ENCODE data around the gene PDIK1L.

PDIK1L gene

DNA sequence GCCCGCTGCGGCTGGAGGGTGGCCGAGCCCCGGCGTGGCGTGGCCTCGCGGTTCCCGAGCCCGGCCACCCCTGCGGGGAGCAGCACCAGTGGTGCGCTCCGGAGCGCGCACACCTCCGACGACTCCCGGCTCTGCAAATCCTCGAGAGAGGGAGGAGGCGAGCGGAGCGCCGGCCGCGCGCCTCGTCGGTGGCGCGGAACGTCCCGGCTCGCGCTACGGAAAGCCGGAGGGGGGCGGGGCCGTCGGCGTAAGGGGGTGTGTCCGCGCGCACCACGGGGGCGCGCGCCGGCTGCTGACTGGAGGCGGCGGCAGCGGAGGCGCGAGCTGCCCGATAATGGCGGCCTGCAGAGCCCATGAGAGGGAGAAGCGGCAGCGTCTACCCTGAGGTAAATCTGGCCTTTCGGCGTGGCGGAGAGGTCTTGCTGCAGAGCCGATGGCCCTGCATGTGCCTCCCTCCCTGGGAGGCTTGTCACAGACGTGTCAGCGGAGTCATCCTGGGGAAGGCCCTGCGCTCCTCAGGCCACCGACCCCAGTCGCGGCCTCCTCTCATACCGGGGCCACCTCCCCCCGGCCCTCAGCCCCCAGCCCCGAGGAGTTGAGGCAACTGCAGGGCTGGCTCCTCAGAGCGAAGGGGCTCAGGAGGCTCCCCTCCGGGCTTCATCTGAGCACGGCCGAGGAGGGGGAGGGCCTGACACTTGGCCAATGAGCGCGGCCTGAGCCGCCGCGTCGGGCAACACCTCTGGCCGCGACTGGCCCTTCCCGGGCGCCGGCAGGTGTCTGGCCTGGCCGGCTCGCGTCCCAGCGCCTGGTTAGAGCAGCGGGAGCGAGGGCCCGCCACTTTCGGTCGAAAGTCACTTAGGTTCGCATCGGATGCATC lies at the start of gene PDIK1L:
TSS of gene PDIK1L (plus strand) at position 295 of the 877 bp plus-strand sequence. CDS start 2,485 bp downstream, outside the sequence.
- DNase-seq, result peak; percentile 54

- DNase-seq, result no peak
Observed at GRCh38 chr1:26064553-26064952, 47.1 kb upstream of the PDIK1L start.

DNA sequence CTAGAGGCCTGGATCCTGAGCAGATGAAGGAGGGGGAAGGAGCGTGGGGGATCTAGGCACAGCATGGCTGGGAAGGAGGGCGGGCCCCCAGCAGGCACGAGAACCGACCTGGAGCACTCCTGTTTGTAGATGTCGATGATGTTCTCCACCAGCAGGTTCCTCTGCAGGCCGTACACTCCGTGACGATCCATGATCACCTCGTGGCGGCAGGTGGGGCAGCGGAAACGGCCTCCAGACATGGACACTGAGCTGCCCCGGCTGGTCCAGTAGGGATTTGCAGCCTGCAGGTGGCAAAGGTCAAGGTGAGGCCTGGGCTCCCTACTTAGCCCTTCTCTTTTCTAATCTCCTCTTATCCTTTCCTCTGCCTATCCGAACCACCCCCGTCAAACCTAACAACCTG lies 45.5 kb upstream of the PDIK1L start:
- DNase-seq, result no peak

GRCh38 chr1:26066857-26067256 lies 44.8 kb upstream of the PDIK1L start:
- no peak for DNase-seq

GRCh38 chr1:26067432-26067911 lies 44.2 kb upstream of the PDIK1L start, which contains the start of gene TRIM63:
Gene TRIM63, minus strand, starts transcription at chr1:26067630. Its CDS starts 136 bp downstream, at chr1:26067494.
- DNase-seq, result no peak

DNA sequence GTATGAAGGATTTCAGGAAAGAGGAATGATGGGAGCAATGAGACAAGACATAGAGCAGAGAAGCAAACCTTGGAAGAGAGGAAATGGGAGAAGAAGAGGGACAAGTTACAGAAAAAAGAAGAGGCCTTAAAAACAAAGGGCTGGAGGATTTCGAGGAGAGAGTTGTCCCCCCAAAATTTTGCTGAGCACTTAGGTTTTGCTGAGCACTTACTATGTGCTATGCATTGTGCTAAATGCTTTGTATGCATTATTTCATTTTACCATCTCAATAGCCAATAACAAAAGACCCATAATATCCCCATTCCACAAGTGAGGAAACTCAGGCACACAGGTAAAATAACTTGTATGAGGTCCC lies 41.7 kb upstream of the PDIK1L start:
- no peak for DNase-seq

- no peak for DNase-seq
Observed at GRCh38 chr1:26070296-26070962, 41.2 kb upstream of the PDIK1L start.

- DNase-seq, result no peak
Observed at GRCh38 chr1:26070963-26071342, 40.7 kb upstream of the PDIK1L start.

- no peak for DNase-seq
Observed at GRCh38 chr1:26072305-26072704, 39.3 kb upstream of the PDIK1L start.

DNA sequence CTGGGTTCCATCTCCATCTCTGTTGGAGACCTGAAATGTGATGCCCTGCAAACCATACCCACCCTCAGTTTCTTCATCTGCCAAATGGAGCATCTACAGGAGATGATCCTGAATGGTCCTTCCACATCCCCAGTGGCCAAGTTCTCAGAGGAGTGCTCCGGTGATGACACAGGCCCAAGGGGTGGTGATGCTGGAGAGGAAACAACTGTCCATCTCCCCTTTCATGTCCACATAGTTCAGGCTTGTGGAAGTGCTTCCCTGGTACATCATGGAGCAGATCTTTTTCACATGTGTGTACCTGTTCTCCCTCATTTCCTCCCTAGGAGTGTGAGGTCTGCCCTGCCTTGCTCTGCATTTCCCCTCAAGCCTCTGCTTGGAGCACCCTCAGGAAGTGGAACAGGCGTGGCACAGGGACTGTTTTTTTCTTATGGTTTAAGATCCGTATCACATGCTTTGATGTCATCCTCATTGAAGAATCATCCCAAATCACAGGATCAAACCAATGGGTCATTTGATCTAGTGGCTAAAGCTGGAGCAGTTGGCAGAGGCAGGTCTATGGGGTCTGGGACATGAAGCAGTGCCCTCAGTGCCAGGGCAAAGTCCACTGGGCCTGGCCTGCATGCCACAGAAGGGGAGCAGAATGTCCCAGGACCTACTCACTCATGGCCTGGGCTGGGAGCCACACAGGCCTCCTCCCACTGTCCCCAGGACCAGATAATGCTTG lies 36.0 kb upstream of the PDIK1L start:
- no peak for DNase-seq

GRCh38 chr1:26077524-26077923 lies 34.1 kb upstream of the PDIK1L start:
- no peak for DNase-seq

DNA sequence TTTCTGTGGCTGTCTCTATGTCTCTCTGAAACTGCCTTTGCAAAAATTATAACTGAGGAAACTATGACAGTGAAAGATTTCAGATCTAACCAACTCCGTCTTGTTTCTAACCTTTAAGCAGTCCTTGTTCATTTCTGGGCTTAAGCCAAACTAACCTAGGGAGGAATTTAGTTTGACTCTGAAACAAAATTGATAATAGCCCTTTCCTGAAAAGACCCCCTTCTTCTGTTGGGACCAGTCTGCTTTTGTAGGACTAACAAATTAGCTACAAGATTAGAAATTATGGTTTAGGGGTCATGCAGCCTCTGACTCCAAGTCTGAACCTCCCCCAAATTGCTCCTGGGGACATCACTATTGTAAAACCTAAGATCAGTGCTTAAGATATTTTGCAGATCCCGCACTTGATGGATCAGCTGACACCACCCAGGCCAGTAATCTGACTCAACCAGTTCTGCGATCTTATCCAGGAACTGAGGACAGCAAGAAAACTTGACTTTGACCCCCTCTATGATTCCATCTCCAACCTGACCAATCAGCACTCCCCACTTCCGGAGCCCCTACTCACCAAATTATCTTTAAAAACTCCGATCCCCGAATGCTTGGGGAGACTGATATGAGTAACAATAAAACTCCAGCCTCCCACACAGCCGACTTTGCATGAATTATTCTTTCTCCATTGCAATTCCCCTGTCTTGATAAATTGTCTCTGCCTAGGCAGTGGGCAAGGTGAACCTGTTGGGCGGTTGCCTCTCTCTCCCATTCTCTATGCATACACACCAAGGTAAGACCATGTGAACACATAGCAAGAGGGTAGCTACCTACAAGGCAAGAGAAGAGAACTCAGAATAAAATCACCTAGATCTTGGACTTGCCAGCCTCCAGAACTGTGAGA lies 33.1 kb upstream of the PDIK1L start:
- DNase-seq, result no peak

DNA sequence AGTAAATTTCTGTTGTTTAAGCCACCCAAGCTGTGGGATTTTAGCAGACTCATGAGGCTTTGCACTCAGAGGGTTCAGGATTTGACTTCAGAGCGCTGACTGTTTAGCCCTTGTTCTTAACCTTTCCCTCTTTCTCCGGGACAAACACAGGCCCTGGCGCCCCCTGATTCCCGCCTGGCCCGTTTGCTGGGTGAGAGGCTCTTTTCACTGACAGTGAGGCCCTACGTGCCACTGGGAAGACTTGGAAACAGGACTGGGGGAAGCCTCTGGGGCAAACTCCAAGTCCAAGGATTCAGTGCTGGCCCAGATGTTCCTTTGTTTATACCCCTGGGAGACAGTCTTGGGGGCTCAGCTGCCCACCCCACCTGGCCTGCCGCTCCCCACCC lies 32.5 kb upstream of the PDIK1L start:
- no peak for DNase-seq

- no peak for DNase-seq
Observed at GRCh38 chr1:26079960-26080814, 31.4 kb upstream of the PDIK1L start.

- no peak for DNase-seq
Observed at GRCh38 chr1:26081267-26082019, 30.2 kb upstream of the PDIK1L start.

DNA sequence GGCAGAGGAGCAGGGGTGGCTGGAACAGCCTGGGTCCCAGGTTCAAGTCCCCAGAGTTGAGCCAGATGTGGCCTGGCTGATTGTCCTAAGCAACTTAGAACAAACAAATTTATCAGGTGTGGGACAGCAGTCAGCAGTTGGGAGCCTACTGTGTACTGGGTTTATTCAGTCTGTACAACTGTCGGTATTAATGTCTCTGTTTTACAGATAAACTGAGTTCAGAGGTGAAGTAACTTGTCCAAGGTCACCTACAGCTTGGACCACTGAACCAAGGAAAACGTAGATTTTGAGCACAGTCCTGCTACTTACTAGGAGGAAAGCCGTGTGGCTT lies 29.6 kb upstream of the PDIK1L start:
- DNase-seq, result no peak

DNA sequence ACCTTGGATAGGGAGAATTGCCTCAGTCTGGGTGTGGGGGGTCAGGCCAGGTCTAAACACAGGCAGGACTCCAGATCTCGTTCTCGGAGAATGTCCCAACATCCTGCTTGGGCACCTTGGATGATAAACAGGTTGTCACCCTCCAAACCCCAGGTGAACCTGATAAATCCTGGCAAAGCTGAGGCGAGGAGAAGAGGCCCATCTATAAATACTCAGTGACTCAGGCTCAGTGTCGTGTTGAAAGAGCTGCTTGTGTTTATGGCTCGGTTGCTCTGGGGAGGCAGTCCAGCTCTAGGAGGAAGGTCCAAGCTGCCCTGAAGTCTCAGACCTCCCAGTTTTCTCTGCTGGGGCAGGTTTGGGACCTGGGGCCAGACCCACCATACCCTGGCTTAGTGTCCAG lies 28.4 kb upstream of the PDIK1L start:
- DNase-seq, result no peak

DNA sequence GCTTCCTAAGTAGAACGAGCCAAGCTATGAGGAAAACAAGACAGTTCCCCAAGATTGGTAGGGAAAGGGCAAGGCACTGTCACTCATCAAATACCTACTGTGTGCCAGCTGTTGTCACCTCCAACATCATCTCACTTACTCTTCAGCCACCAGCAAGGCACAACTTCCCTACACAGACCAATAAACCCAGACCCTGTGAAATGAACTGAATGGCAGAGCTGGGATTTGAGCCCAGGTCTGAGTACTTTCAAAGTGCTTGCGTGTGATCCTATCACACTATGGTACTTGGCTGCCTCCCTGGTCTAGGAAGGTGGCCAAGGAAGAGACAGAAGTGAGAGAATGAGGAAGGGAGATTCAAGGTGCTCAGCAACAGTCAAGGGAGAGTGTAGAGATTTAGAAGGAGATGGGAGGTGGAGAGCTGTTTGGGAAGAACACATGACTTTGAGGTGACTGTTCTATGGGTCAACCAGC lies 27.5 kb upstream of the PDIK1L start:
- no peak for DNase-seq

- no peak for DNase-seq
Observed at GRCh38 chr1:26084844-26085243, 26.8 kb upstream of the PDIK1L start.

DNA sequence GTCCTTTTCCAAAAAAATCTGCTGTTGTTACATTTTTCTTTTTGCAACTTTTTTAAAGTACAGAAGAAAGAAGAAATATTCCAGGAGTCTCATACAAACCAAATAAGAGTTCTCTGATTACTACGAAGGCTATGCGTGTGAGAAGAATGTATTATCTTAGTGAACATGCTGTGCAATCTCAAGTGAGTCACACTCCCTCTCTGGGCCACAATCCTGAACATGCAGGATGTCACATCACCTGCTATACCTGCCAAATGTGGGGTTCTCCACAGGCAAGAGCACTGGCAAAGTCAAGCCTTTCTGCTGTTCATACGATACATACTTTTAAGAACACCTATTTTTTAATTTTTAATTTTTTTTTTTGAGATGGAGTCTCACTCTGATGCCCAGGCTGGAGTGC lies 22.5 kb upstream of the PDIK1L start:
- DNase-seq, result no peak

DNA sequence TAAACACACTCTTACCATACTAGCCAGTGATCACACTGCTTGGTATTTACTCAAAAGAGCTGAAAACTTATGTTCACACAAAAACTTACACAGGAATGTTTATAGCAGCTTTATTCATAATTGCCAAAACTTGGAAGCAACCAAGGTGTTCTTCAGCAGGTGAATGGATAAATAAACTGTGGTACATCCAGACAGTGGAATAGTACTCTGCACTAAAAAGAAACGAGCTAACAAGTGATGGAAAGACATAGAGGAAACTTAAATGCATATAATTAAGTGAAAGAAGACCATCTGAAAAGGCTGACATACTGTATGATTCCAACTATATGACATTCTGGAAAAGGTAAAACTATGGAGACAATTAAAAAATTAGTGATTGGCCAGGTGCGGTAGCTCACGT lies 20.7 kb upstream of the PDIK1L start:
- DNase-seq, result no peak
